Activated CD8-positive, alpha-beta memory T cell treated with anti-CD3 and anti-CD28 coated beads, Interleukin-2, amount 50 U/mL, for 1 hour (primary cell): ENCODE data around the gene STAT5A.
"Not testable (repeated sequence)": the region's sequence is repeated elsewhere in the genome, so short reads cannot be mapped to it uniquely, and the experiment has no call there.

Source experiments
- DNase-seq: peaks from one replicate; pipeline ENCODE4 v3.0.0-alpha.2; 2020; ENCODE audit errors: extremely low read depth

STAT5A gene

GRCh38 chr17:42333053-42333452 is 44.8 kb downstream of the STAT5A start:
- no peak for DNase-seq

DNA sequence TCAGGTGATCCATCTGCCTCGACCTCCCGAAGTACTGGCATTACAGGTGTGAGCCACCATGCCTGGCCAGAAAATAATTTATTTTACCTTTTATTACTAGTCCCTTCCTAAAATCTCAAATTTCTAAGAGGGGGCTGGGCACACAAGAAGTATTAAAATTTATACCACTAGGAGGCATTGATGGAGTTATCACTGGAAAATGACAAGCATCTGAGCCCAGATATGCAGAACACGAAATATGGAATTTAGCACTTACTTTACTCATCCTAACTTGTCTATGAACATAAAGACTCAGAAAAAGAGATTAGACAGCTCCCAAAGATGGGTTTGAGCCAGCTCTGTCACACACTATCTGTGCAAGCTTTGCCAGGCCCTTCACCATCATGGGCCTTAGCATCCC is 46.4 kb downstream of the STAT5A start:
- DNase-seq = no peak

- peak; percentile 49 for DNase-seq
Observed at GRCh38 chr17:42337442-42337841, 49.1 kb downstream of the STAT5A start.

GRCh38 chr17:42338427-42338985 is 50.2 kb downstream of the STAT5A start:
- no peak for DNase-seq

- no peak for DNase-seq
Observed at GRCh38 chr17:42339221-42339620, 50.9 kb downstream of the STAT5A start.

DNA sequence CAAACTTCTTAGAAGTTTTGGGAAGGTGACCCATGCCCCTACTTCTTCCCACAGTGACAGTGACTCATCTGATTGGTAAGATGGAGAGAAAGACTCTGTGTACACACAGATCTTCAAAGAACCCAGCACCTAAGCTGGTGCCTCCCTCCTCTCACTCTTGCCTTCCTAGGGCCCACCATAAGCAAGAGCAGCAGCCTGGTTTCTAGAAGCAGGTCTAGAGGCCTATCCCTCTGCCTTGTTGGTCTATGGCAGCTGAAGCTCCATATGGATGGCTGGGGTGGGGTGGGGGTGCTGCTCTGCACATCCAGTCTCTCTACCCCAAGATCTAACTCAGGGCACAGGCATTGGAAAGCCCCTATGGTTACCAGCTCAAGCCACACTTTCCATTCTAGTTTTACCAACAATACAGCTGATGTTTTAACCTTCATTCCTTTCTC is 52.4 kb downstream of the STAT5A start:
- DNase-seq = no peak

GRCh38 chr17:42341568-42341967 is 53.3 kb downstream of the STAT5A start:
- no peak for DNase-seq

- no peak for DNase-seq
Observed at GRCh38 chr17:42342242-42343008, 54.1 kb downstream of the STAT5A start.

DNA sequence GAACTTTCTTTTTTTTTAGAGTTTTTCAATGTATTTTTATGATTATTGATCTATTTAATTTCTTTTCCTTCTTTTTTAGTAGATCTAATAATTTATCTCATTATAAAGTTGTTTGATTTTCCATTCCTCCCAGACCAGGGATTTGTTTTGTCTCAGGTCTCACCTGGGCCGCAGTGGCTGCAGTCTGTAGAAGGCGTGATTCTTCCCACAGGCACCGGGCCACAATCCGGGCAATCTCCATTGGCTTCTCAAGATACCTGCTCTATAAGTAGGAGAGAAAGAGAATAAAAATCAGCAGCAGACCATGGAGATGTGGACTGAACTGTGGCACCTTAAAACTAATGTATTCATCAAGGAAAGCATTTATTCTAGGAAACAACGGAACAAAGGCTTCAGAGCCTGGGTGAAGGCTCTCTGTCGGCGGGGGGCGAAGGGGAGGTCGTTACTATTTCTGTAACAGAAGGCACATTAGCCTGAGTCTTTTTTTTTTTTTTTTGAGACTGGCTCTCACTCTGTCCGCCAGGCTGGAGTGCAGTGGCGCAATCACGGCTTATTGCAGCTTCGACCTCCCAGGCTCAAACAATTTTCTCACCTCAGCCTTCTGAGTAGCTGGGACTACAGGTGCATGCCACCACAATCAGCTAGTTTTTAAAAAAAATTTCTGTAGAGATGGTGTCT is 57.2 kb downstream of the STAT5A start:
- no peak for DNase-seq

DNA sequence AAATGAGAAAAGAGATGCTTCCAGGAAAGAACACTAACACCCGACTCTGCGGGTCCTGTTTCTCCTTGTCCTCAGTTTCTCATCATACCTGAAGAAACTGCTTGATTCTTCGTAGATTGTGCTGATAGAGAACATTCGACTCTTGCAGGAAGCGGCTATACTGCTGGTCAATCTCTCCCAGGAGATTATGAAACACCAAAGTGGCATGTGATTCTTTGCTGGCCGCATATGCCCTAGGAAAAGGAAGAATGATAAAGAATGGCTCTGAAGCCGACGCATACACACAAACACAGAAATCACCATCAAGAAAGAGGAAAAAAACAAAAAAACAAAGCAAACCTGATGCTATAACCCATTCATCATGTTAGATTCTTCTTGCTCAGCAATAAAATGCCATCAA is 58.2 kb downstream of the STAT5A start:
- no peak for DNase-seq

DNA sequence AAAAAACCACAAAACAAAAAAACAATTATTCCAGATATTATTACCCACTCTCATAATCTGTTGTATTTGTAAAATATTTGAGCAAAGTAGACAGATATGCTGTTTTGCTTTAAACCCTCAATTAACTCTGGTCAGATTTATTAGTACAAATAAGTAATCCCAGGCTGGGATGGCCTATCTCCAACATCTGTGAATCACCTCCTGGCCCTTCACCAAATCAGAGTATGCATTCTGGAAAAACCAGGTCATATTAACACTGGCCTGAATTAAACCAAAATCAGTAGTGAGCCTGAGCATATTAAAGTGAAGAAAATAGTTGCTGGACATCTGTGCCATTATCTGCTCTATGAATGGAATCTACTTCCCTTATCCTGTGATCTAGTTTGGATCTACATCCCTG is 58.9 kb downstream of the STAT5A start:
- no peak for DNase-seq

DNA sequence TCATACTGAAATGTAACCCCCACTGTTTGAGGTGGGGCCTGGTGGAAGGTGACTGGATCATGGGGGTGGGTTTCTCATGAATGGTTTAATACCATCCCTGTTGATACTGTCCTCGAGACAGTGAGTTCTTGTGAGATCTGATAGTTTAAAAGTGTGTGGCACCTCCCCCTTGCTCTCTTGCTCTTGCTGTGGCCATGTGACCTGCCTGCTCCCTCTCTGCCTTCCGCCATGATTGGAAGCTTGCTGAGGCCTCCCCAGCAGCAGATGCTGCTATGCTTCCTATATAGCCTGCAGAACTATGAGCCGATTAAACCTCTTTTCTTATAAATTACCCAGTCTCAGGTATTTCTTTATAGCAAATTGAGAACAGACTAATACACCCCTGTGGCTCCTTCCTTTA is 59.3 kb downstream of the STAT5A start:
- DNase-seq = no peak

DNA sequence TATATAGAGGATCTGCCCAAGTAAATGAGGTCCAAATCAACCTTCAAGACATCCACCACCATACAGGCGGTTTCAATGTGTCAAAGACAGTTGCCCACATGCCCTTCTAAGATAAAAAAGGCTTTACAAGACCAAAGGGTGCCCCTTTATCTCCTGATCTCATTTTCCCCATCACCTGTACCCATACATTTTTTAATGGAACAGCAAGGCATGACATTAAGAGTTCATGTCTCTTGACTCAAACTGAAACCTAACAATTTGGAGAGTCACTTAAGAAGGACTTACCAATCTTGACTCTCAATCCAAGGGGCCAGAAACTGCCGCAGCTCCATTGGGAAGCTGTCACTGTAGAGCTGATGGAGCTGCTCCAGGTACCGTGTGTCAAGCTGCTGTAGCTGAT is 59.8 kb downstream of the STAT5A start:
- no peak for DNase-seq

DNA sequence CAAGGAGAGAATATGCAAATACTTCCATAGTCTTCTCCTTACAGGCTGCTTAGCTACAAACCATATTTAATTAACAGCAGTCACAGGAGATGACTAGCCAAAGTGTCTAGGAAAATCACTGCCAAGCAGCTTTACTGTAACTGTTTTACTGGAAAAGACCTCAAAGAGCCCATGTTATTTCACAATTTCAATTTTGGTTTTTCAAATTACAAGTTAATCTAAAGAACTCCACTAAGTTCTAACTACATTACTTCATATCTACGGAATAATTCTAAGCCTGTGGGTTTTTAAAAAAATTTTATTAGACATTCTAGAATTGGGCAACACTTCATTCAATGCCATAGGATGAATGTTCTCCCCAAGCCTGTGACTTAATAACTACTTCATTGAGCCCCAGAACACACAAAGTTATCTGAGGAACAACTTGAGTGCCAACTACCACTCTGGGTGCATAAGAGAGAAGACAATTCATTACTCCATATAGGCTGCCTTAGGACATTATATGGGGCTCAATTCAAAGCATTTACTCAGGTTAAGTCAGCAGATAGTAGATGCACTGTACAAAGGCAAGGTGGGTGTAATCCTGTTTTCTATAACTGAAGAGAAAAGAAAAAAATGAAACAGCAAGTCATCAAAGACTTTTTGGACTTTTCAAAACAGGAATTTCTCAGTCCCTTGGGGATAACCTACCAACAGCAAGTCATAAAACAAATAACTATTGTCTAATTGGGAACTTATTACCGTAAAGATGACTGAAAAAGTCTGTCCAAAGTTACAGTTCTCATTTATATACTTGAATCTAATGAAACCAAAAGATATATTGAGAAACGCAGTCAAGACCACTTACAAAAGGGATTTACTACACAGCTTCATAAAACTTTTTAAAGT is 66.9 kb downstream of the STAT5A start:
- DNase-seq = no peak

DNA sequence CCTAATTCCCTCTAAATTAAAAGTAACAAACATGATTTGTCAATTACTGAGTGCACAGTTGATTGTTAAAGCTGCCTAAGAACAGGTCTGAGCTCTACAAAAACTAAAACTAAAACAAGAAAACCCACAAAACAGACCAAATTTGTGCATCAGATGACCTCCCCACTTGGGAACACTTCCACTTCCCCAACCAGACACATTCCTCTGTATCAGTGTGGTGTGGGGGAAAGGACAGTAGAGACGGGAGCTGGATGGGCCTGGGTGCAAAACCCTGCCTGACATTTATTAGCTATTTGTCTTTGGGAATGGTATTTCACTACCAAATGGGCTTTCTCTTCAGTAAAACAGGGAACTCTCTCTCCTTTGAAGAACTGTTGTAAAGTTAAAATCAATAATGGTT is 70.1 kb downstream of the STAT5A start:
- no peak for DNase-seq

GRCh38 chr17:42359133-42359532 is 70.8 kb downstream of the STAT5A start:
- DNase-seq = no peak

DNA sequence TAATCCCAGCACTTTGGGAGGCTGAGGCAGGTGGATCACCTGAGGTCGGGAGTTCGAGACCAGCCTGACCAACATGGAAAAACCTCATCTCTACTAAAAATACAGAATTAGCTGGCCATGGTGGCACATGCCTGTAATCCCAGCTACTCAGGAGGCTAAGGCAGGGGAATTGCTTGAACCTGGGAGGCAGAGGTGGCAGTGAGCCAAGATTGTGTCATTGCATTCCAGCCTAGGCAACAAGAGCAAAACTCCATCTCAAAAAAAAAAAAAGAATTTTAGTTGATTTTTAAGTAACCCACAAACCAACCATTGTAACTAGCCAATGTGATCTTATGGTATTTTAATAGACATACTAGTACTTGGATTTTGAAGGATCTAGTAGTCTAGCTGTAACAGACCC is 72.1 kb downstream of the STAT5A start:
- DNase-seq = not testable (repeated sequence)
